GM12874 (cell line): Measurements from ENCODE around the gene TPRN.

ENCODE experiments used
- CTCF ChIP-seq: IDR thresholded peaks from 2 replicates; pipeline ENCODE4 v1.5.1; 2011; ENCODE audit warnings: low read depth, mild to moderate bottlenecking, control low read depth, low read length, moderate library complexity; ENCODE audit not compliant: insufficient read depth

TPRN gene

GRCh38 chr9:137199411-137200121 lies 975 bp downstream of the TPRN start:
- no peak for TF ChIP-seq CTCF

DNA sequence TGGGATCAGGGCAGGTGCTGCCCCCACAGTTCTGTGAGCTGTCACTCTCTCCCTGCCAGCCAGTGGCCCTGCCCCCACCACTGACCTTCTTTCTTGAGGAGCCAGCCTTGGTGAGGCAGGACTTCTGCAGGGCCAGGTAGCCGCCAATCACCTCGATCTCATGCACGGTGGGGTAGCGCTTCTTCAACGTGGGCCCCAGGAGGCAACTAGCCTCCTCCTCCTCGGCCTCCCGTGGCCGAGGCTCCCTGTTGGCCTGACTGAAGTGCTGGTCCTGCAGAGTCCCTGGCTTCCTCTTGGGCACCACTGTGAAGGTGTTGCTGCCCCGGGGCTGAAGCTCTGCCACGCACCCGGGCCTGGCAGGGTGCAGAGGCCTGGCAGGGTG lies 1.6 kb downstream of the TPRN start:
- TF ChIP-seq CTCF: no peak

DNA sequence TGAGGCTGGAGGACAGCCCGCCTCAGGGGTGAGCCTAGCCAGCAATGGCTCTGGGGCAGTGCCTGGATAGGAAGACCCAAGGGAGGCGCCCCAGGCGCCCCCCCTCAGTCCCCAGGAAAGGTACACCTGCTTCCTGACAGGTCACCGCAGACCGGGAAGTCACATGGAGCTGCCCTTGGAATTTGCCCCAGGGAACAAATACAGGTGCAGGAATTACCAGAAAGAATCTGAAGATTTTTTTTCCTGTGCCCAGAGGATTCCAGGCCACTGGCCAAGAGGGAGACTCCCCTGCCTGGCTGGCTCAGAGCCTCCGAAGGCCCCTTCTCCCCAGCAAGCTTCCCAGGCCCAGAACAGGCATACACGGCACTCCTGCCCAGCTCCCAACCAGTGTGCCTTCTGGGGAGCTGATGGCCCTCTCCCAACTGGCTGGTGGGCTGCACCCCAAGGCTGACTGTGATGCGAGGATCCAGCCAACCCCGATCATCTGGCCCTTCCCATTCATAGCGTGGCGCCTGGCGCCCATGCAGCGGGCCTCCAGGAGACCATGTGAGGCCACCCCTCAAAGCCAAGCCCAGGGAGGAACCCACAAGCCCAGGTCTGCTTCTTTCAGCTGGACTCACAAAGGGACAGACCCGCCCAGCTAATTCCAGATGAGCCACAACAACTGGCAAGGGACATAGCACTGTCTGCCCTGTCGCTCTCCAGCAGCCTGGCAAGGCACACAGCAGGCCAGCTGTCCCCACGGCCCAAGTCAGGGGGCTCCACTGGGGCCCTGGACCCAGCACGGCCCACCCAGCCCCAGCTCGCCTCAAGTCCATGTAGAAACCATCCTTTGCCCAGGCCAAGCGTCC lies 2.3 kb downstream of the TPRN start:
- TF ChIP-seq CTCF: no peak

DNA sequence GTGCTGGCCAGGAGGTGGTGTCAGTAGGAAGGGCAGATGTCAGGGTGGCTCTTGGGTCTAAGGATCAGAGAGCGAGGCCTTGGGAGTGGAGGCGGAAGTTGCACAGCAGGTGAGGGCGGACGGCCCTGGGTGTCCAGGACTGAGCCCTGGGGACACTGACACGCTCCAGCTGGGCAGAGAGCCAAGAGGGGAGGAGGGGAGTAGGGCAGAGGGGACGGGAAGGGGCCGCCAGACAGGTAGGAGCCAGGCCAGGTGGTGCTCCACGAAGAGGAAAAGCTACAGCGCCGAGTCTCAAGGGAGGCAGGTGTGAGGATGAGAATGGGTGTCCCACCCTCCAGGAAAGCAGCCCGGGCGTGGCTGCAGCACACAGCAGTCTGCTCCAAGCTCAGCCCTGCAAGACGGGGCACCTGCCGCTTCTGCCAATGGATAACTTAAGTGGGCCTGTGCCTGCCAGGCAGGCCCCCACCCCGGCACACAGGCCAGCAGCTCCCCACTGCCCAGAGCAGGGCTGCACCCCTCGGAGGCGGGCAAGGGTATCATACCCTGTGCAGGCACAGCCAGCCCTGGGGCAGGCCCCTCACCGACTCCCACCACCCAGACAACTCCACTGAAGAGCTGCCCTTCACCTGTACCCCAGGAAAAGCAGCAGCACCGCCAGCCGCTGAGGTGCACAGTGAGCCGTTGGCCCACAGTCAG lies 4.9 kb downstream of the TPRN start:
- TF ChIP-seq CTCF: no peak

- no peak for TF ChIP-seq CTCF
Observed at GRCh38 chr9:137194909-137195308, 5.6 kb downstream of the TPRN start.

DNA sequence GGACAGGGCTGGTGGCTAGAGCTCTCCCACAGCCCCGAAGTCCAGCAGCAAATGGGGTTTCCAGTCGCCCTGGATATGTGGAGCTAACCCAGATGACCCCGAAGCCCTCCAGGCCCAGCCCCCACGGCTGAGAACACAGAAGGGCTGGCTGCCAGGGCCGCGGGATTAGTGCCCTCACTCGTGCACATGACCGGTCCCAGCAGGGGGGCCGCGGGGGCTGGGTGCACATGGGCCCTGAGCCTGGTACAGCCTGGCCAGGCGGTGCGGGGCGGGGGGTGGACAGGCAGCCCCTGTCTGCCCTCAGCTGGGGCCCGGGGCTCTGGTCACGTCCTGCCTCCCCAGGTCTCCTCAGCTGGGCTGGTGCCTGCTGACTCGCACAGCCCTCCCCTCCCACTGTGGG lies 6.2 kb downstream of the TPRN start:
- no peak for TF ChIP-seq CTCF

DNA sequence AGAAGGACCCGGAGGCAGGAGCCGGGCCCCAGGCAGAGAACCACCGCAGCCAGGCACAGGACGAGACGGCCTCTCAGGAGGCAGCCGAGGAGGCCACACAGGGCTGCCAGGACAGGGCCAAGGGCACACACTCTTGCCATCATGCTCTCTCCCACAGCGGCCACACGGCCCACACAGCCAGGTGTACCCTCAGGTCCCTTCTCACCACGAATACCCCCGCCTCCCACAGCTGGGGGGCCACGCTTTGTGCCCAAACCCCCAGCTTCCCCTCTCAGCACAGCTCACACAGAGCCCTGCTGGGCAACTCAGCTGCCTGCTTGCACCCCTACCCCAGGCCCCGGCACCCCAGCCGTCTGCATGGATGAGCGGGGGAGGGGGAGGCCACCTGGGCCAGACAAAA lies 6.8 kb downstream of the TPRN start:
- TF ChIP-seq CTCF: no peak
